Activated CD4-positive, alpha-beta T cell treated with anti-CD3 and anti-CD28 coated beads for 4 hours (primary cell): Measurements from ENCODE around the gene SCN3A.

Experiments
- DNase-seq, 2 donors: peaks; one replicate each; pipeline ENCODE4 v3.0.0-alpha.2; 2020

The SCN3A gene

GRCh38 chr2:165109915-165110314, 93.9 kb downstream of the SCN3A start:
- no peak for DNase-seq

GRCh38 chr2:165105926-165106325, 97.9 kb downstream of the SCN3A start:
- no peak for DNase-seq

- no peak for DNase-seq
Measured at GRCh38 chr2:165087933-165088901, 115.6 kb downstream of the SCN3A start.

- DNase-seq, result no peak
Measured at GRCh38 chr2:165086337-165086736, 117.5 kb downstream of the SCN3A start.

- no peak for DNase-seq
Measured at GRCh38 chr2:165083326-165083725, 120.5 kb downstream of the SCN3A start.

GRCh38 chr2:165082479-165082878, 121.4 kb downstream of the SCN3A start:
- DNase-seq, result no peak

GRCh38 chr2:165081276-165081675, 122.6 kb downstream of the SCN3A start:
- DNase-seq, result no peak

GRCh38 chr2:165079432-165079831, 124.4 kb downstream of the SCN3A start:
- no peak for DNase-seq

- DNase-seq, result no peak
Measured at GRCh38 chr2:165078913-165079312, 124.9 kb downstream of the SCN3A start.

- DNase-seq, result no peak
Measured at GRCh38 chr2:165074884-165075283, 129.0 kb downstream of the SCN3A start.

GRCh38 chr2:165074323-165074722, 129.5 kb downstream of the SCN3A start:
- DNase-seq, result no peak

- DNase-seq, result no peak
Measured at GRCh38 chr2:165070076-165070475, 133.8 kb downstream of the SCN3A start.

- DNase-seq, result no peak
Measured at GRCh38 chr2:165069151-165069550, 134.7 kb downstream of the SCN3A start.

GRCh38 chr2:165068487-165068757, 135.4 kb downstream of the SCN3A start:
- DNase-seq, result no peak

GRCh38 chr2:165067643-165068486, 136.0 kb downstream of the SCN3A start:
- DNase-seq, result no peak

GRCh38 chr2:165064743-165065142, 139.1 kb downstream of the SCN3A start:
- DNase-seq, result no peak

- DNase-seq, result no peak
Measured at GRCh38 chr2:165060411-165060810, 143.4 kb downstream of the SCN3A start.

- no peak for DNase-seq
Measured at GRCh38 chr2:165058476-165059265, 145.2 kb downstream of the SCN3A start.

GRCh38 chr2:165057931-165058330, 145.9 kb downstream of the SCN3A start:
- DNase-seq, result no peak

GRCh38 chr2:165057308-165057707, 146.5 kb downstream of the SCN3A start:
- no peak for DNase-seq

- DNase-seq, result no peak
Measured at GRCh38 chr2:165056564-165056963, 147.3 kb downstream of the SCN3A start.

GRCh38 chr2:165055082-165055851, 148.6 kb downstream of the SCN3A start:
- DNase-seq, result no peak
